BJ (cell line): Measurements from ENCODE around the gene XAF1. TPM values are rescaled to one million over a fixed set of nuclear protein-coding genes. Genes with fewer than 3 reads are reported as not detected.

Experiments used
- CTCF ChIA-PET: fragments of 350-600 bp; formaldehyde crosslinking; extraction: SDS; loops from one replicate; lab custom pipeline; 2021; ENCODE audit warnings: antibody characterized with exemption, inconsistent platforms; lab: Yijun Ruan, JAX
- POLR2A ChIA-PET: fragments of 300-600 bp; sonication (Branson Sonifier 250); formaldehyde crosslinking; extraction: SDS; loops from one replicate; lab custom pipeline; 2021; ENCODE audit warnings: antibody characterized with exemption; lab: Charles Lee
- DNase-seq: peaks from one replicate; pipeline ENCODE4 v3.0.0-alpha.2; 2011; ENCODE audit warnings: low read depth
- H3K27me3 ChIP-seq: 2 replicates; pipeline ENCODE4 v1.6.0; 2011; ENCODE audit warnings: low read length; ENCODE audit not compliant: control insufficient read depth, insufficient read depth
- H3K36me3 ChIP-seq: 2 replicates; pipeline ENCODE4 v1.5.1; 2011; ENCODE audit warnings: low read length; ENCODE audit not compliant: control insufficient read depth, insufficient read depth
- H3K4me3 ChIP-seq: 2 replicates; pipeline ENCODE4 v1.5.1; 2011; ENCODE audit warnings: low read depth, mild to moderate bottlenecking, control low read depth, low read length
- CTCF ChIP-seq: IDR thresholded peaks from 2 replicates; pipeline ENCODE4 v1.5.1; 2011; ENCODE audit warnings: low read depth, mild to moderate bottlenecking, control low read depth, inconsistent platforms, low read length, moderate library complexity; ENCODE audit not compliant: insufficient read depth
- polyA plus RNA-seq: library from polyadenylated mRNA; depleted of rRNA; stranded (reverse); fragments of >200 nt; gene quantifications from 2 replicates; pipeline ENCODE4 v1.2.3, GENCODE V29; 2011

XAF1 gene
- polyA plus RNA-seq, 1 experiment, result 10.4 TPM

GRCh38 chr17:6713918-6714271 lies 42.0 kb upstream of the XAF1 start:
- no peak for DNase-seq
- no peak overlapping the region; the same call in 1 of the 2 replicates for H3K4me3 ChIP-seq
- ChIA-PET CTCF (interaction anchor here (0.6 kb wide), 1 partner anchor 11 kb away, joined by 3 read pairs; no protein-coding TSS in a partner anchor), POLR2A (no interaction called here)
- no peak for TF ChIP-seq CTCF
- H3K27me3 ChIP-seq, result peaks cover 17% of the 10 kb centered on the region
- no peaks in the 10 kb centered on the region for H3K36me3 ChIP-seq

- no peak overlapping the region for H3K4me3 ChIP-seq
- CTCF ChIA-PET, result no interaction called here
- peaks cover 17% of the 10 kb centered on the region for H3K27me3 ChIP-seq
- H3K36me3 ChIP-seq, result no peaks in the 10 kb centered on the region
- POLR2A ChIA-PET, result no interaction called here
- no peak for DNase-seq
- TF ChIP-seq CTCF, result no peak
These were observed 41.5 kb upstream of the XAF1 start for GRCh38 chr17:6714315-6714874.

GRCh38 chr17:6716736-6717135 lies 39.1 kb upstream of the XAF1 start:
- Histone ChIP-seq H3K4me3 (no peak overlapping the region), H3K36me3 (no peaks in the 10 kb centered on the region), H3K27me3 (peaks cover 17% of the 10 kb centered on the region)
- no peak for DNase-seq
- ChIA-PET POLR2A (no interaction called here), CTCF (no interaction called here)
- no peak for TF ChIP-seq CTCF

- no peak for DNase-seq
- peaks cover 5% of the 10 kb centered on the region for H3K27me3 ChIP-seq
- TF ChIP-seq CTCF, result no peak
- no peak overlapping the region for H3K4me3 ChIP-seq
- no peaks in the 10 kb centered on the region for H3K36me3 ChIP-seq
- CTCF ChIA-PET, result no interaction called here
- POLR2A ChIA-PET, result no interaction called here
These were observed 34.1 kb upstream of the XAF1 start for GRCh38 chr17:6721744-6722143.

GRCh38 chr17:6724009-6724408 lies 31.8 kb upstream of the XAF1 start:
- Histone ChIP-seq H3K36me3 (no peaks in the 10 kb centered on the region), H3K27me3 (peaks cover 3% of the 10 kb centered on the region), H3K4me3 (no peak overlapping the region)
- no peak for DNase-seq
- no peak for TF ChIP-seq CTCF
- POLR2A ChIA-PET, result no interaction called here
- CTCF ChIA-PET, result no interaction called here
